SK-N-MC (cell line): Measurements from ENCODE around the gene MAP4K5.

Experiments
- EZH2 ChIP-seq: fragments of 200-600 bp; sonication (generic); IDR thresholded peaks from one replicate; pipeline ENCODE4 v1.6.1; 2017; ENCODE audit warnings: antibody characterized with exemption
- FOXP2 ChIP-seq: optimal IDR thresholded peaks from 2 replicates; pipeline ENCODE3; 2011; ENCODE audit warnings: mild to moderate bottlenecking, moderate library complexity; ENCODE audit not compliant: insufficient read depth; ENCODE audit errors: extremely low read length, control extremely low read depth
- POLR2AphosphoS5 ChIP-seq: IDR thresholded peaks from 2 replicates; pipeline ENCODE4 v1.6.1; 2012; ENCODE audit warnings: mild to moderate bottlenecking, low read depth, low read length, borderline replicate concordance

DNA sequence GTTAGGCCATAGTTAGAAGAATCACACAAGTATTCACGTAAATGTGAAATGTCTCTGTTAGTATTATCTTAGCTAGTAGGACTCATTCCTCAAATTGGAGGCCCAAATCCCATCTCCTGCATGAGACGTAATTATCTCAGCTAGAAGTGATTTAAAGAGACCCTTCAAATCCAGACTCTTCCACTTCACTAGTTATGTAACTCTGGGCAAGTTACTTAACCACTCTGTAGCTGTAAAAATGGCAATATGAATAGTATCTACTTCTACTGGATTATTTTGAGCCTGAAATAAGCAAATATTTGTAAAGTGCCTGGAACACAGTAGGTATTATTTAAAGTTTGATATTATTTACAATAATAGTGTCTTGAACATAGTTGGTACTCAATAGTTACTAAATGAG lies 107.3 kb downstream of the MAP4K5 start:
- no peak for TF ChIP-seq POLR2AphosphoS5
- no peak for TF ChIP-seq EZH2
- no peak for TF ChIP-seq FOXP2
